Activated T-helper 2 cell treated with anti-CD3 and anti-CD28 coated beads, Interferon-gamma antibody, Interleukin-2, Interleukin-4, amounts not matched to agents 10 μg/mL and 5 μg/mL and 100 μg/mL, durations not matched to agents 14 hours and 24 hours and 36 hours (primary cell): ENCODE measurements around the gene SLC46A1. TPM values are rescaled to one million over a fixed set of nuclear protein-coding genes. Genes with fewer than 3 reads are reported as not detected.

Experiments used
- DNase-seq: peaks from one replicate; pipeline ENCODE4 v3.0.0; 2021; ENCODE audit warnings: low spot score
- H3K27ac Mint-ChIP-seq: one replicate; pipeline ENCODE4 v1.8.0; 2021; ENCODE audit warnings: mixed read lengths
- H3K27me3 Mint-ChIP-seq: one replicate; pipeline ENCODE4 v1.8.0; 2021; ENCODE audit warnings: low read depth, mixed read lengths
- H3K36me3 Mint-ChIP-seq: one replicate; pipeline ENCODE4 v1.8.0; 2021; ENCODE audit warnings: low read depth, mixed read lengths
- H3K4me1 Mint-ChIP-seq: one replicate; pipeline ENCODE4 v1.8.0; 2021; ENCODE audit warnings: low read depth, mixed read lengths
- H3K4me3 Mint-ChIP-seq: one replicate; pipeline ENCODE4 v1.8.0; 2021; ENCODE audit warnings: low read depth, mild to moderate bottlenecking, moderate library complexity, mixed read lengths
- H3K9me3 Mint-ChIP-seq: one replicate; pipeline ENCODE4 v1.8.0; 2021; ENCODE audit warnings: mixed read lengths
- intact Hi-C: fragments of 100-400 bp; cut with micrococcal nuclease; formaldehyde crosslinking; loops from one replicate; pipeline ENCODE4 v1.15.1; 2023
- total RNA-seq: library from RNA; stranded (reverse); gene quantifications from 2 replicates; pipeline ENCODE4 v1.2.3, GENCODE V29; 2022

SLC46A1 gene
- total RNA-seq, 1 donor from 2014 or later: 6.9 TPM

- Mint-ChIP-seq H3K27ac (no peak overlapping the region), H3K27me3 (no peaks in the 10 kb centered on the region), H3K36me3 (peaks cover 19% of the 10 kb centered on the region), H3K9me3 (no peaks in the 10 kb centered on the region), H3K4me1 (no peaks in the 10 kb centered on the region), H3K4me3 (no peak overlapping the region)
- intact Hi-C loops: no loop called here
- no peak for DNase-seq
Observed at GRCh38 chr17:28398280-28398981, 7.6 kb downstream of the SLC46A1 start.

GRCh38 chr17:28397687-28398279 lies 8.2 kb downstream of the SLC46A1 start:
- no peak overlapping the region for H3K4me3 Mint-ChIP-seq
- DNase-seq: no peak
- no peaks in the 10 kb centered on the region for H3K4me1 Mint-ChIP-seq
- intact Hi-C loops: no loop called here
- H3K36me3 Mint-ChIP-seq: peaks cover 19% of the 10 kb centered on the region
- H3K27me3 Mint-ChIP-seq: no peaks in the 10 kb centered on the region
- no peak overlapping the region for H3K27ac Mint-ChIP-seq
- no peaks in the 10 kb centered on the region for H3K9me3 Mint-ChIP-seq

DNA sequence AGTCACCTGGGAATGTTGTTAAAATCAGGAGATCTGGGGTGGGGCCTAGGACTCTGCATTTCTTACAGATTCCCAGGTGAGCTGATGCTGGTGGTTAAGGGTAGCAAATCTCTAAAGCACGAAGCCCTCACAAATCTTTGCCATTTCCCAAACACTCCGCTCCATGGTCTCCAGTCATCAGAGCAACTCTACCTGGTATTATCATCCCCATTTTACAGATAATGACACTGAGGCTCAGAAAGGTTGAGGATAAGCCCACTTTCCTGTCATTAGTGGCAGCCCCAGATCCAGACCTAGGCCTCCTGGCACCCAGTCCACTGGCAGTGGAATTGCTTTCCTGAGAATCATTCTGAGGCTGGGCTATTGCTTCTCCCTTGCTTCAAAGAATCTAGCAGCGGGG lies 8.7 kb downstream of the SLC46A1 start:
- no peaks in the 10 kb centered on the region for H3K9me3 Mint-ChIP-seq

DNA sequence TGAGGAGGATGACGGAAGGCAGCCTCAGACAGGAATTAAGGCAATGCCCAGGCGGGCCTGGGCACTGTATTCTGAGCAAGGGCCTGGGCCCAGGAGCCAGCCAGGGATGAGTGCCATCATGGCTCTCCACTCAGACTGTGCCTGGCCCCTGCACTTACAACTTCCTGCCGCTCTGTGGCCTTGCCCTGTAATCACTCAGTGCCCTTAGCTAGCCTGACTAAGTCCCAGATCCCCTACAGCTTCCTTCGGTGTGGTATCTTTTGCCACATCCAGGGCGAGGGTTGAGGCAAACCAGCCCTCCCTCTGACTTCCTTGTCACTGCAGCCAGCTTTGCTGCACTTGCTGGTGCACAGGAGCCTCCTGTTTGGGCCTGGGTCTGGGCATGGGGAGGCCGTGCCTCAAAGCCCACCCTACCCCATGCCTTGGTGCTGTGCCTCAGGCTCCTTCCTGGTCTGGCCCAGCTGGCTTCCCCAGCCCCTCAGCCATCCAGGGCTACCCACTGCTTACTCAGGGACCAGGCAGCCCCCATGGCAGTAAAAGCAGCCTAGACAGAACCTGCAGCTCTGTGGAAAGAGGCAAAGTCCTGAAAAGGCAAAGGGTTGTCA lies 9.3 kb downstream of the SLC46A1 start:
- DNase-seq: no peak
- Mint-ChIP-seq H3K4me1 (no peaks in the 10 kb centered on the region), H3K36me3 (peaks cover 23% of the 10 kb centered on the region), H3K27me3 (no peaks in the 10 kb centered on the region), H3K27ac (no peak overlapping the region), H3K4me3 (no peak overlapping the region), H3K9me3 (no peaks in the 10 kb centered on the region)
- intact Hi-C loops: no loop called here

More for the DNA sequence above, 8.7 kb downstream of the SLC46A1 start:
- DNase-seq: no peak
- H3K36me3 Mint-ChIP-seq: peaks cover 22% of the 10 kb centered on the region
- H3K4me1 Mint-ChIP-seq: no peaks in the 10 kb centered on the region
- intact Hi-C loops: no loop called here
- H3K4me3 Mint-ChIP-seq: no peak overlapping the region
- H3K27ac Mint-ChIP-seq: no peak overlapping the region
- H3K27me3 Mint-ChIP-seq: no peaks in the 10 kb centered on the region

DNA sequence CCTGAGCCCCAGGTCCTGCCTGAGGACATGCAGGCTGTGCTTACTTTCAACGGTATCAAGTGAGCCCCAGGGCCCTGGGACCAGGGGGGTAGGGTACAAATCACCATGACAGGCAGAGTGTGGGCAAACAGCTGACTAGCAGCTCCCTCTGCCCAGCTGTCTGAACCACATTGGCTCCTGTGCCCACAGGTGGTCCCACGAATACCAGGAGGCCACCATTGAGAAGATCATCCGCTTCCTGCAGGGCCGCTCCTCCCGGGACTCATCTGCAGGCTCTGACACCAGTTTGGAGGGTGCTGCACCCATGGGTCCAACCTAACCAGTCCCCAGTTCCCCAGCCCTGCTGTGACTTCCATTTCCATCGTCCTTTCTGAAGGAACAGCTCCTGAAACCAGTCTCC lies 10.0 kb downstream of the SLC46A1 start:
- H3K27me3 Mint-ChIP-seq: no peaks in the 10 kb centered on the region
- H3K9me3 Mint-ChIP-seq: no peaks in the 10 kb centered on the region
- H3K27ac Mint-ChIP-seq: no peak overlapping the region
- H3K36me3 Mint-ChIP-seq: peaks cover 29% of the 10 kb centered on the region
- H3K4me3 Mint-ChIP-seq: no peak overlapping the region
- intact Hi-C loops: no loop called here
- no peaks in the 10 kb centered on the region for H3K4me1 Mint-ChIP-seq
- DNase-seq: no peak

- Mint-ChIP-seq H3K4me1 (no peaks in the 10 kb centered on the region), H3K36me3 (peaks cover 35% of the 10 kb centered on the region), H3K27me3 (no peaks in the 10 kb centered on the region), H3K4me3 (no peak overlapping the region), H3K9me3 (no peaks in the 10 kb centered on the region), H3K27ac (no peak overlapping the region)
- DNase-seq: no peak
- intact Hi-C loops: no loop called here
Observed at GRCh38 chr17:28395426-28395825, 10.6 kb downstream of the SLC46A1 start.

GRCh38 chr17:28394337-28395116 lies 11.5 kb downstream of the SLC46A1 start:
- DNase-seq: no peak
- H3K9me3 Mint-ChIP-seq: no peaks in the 10 kb centered on the region
- intact Hi-C loops: no loop called here
- H3K36me3 Mint-ChIP-seq: peaks cover 44% of the 10 kb centered on the region
- no peak overlapping the region for H3K27ac Mint-ChIP-seq
- H3K4me3 Mint-ChIP-seq: no peak overlapping the region
- no peaks in the 10 kb centered on the region for H3K4me1 Mint-ChIP-seq
- H3K27me3 Mint-ChIP-seq: no peaks in the 10 kb centered on the region

DNA sequence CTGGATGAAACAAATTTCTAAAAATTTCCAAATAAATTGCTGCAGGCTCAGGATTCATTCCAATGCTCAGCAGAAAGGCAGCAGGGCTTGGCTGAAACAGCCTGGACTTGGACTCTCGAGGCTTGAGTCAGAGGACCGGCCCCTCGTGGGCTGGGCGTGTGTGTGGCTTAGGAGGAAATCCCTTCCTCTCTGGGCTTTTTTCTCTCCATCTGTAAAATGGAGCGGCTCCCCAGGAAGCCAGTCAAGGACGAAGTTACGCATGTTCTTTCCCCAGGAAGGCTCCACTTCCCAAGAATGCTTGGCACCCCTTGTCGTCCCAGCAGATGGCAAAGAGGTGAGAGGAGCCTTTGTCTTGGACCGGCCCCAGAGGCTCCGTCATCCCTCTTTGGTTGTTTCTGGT lies 13.5 kb downstream of the SLC46A1 start:
- Mint-ChIP-seq H3K9me3 (no peaks in the 10 kb centered on the region), H3K4me1 (no peaks in the 10 kb centered on the region), H3K27me3 (no peaks in the 10 kb centered on the region), H3K36me3 (peaks cover 55% of the 10 kb centered on the region), H3K27ac (no peak overlapping the region), H3K4me3 (no peak overlapping the region)
- intact Hi-C loops: no loop called here
- no peak for DNase-seq

DNA sequence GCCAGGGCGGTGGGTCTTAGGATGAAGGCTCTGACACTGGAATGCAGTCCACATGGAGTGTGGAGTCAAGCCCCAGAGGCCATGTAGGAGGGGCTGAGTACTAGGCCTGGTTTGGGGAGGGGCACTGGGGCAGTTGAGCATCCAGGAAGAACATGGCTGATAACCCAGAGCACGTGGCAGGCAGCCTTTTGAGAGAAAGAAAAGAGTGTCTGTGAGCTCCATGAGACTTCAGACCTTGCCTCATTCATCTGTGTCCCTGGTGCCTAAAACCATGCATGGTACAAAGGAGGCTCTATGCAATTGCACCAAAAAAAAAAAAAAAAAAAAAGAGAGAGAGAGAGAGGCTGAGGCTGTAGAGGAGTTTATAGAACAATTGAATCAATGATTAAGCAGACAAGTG lies 14.6 kb downstream of the SLC46A1 start:
- intact Hi-C loops: no loop called here
- no peaks in the 10 kb centered on the region for H3K9me3 Mint-ChIP-seq
- DNase-seq: no peak
- H3K4me1 Mint-ChIP-seq: no peaks in the 10 kb centered on the region
- no peak overlapping the region for H3K4me3 Mint-ChIP-seq
- peaks cover 51% of the 10 kb centered on the region for H3K36me3 Mint-ChIP-seq
- H3K27ac Mint-ChIP-seq: no peak overlapping the region
- H3K27me3 Mint-ChIP-seq: no peaks in the 10 kb centered on the region

- H3K36me3 Mint-ChIP-seq: peaks cover 51% of the 10 kb centered on the region
Observed at GRCh38 chr17:28390984-28391383, 15.0 kb downstream of the SLC46A1 start.

GRCh38 chr17:28390563-28390962 lies 15.4 kb downstream of the SLC46A1 start:
- Mint-ChIP-seq H3K36me3 (peaks cover 47% of the 10 kb centered on the region), H3K27ac (no peak overlapping the region), H3K4me1 (no peaks in the 10 kb centered on the region), H3K4me3 (no peak overlapping the region), H3K9me3 (no peaks in the 10 kb centered on the region), H3K27me3 (no peaks in the 10 kb centered on the region)
- no peak for DNase-seq
- intact Hi-C loops: no loop called here

More at GRCh38 chr17:28390984-28391383, 15.0 kb downstream of the SLC46A1 start:
- intact Hi-C loops: no loop called here
- Mint-ChIP-seq H3K9me3 (no peaks in the 10 kb centered on the region), H3K4me3 (no peak overlapping the region), H3K27me3 (no peaks in the 10 kb centered on the region), H3K4me1 (no peaks in the 10 kb centered on the region), H3K27ac (no peak overlapping the region)
- DNase-seq: no peak

- Mint-ChIP-seq H3K9me3 (no peaks in the 10 kb centered on the region), H3K27ac (no peak overlapping the region), H3K27me3 (no peaks in the 10 kb centered on the region), H3K4me1 (peaks cover 3% of the 10 kb centered on the region), H3K36me3 (peaks cover 46% of the 10 kb centered on the region), H3K4me3 (no peak overlapping the region)
- intact Hi-C loops: no loop called here
- DNase-seq: no peak
Observed at GRCh38 chr17:28390141-28390540, 15.9 kb downstream of the SLC46A1 start.

GRCh38 chr17:28388106-28388505 lies 17.9 kb downstream of the SLC46A1 start:
- Mint-ChIP-seq H3K4me1 (peaks cover 13% of the 10 kb centered on the region), H3K4me3 (no peak overlapping the region), H3K36me3 (peaks cover 43% of the 10 kb centered on the region), H3K9me3 (no peaks in the 10 kb centered on the region), H3K27ac (no peak overlapping the region), H3K27me3 (no peaks in the 10 kb centered on the region)
- DNase-seq: no peak
- intact Hi-C loops: no loop called here
